SW480 (cell line): Measurements from ENCODE around the gene ATP5ME.
"Not testable (repeated sequence)": the region's sequence is repeated elsewhere in the genome, so short reads cannot be mapped to it uniquely, and the experiment has no call there.

Source experiments
- DNase-seq: peaks from one replicate; pipeline ENCODE4 v3.0.0-alpha.2; 2016; ENCODE audit warnings: low spot score

ATP5ME gene

DNA sequence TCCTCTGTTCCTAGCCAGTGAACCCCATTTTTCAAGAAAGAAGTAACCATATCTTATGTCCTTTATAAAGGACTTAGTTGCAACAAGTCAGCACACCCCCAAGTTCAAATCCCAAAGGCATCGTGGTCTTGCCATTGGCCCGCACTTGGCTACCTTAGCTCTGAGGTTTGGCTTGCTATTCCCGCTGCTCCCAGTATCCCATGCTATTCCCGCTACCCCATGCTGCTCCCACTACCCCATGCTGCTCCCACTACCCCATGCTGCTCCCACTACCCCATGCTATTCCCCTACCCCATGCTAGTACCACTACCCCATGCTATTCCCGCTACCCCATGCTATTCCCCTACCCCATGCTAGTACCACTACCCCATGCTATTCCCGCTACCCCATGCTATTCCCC lies 5.9 kb downstream of the ATP5ME start:
- DNase-seq = not testable (repeated sequence)

DNA sequence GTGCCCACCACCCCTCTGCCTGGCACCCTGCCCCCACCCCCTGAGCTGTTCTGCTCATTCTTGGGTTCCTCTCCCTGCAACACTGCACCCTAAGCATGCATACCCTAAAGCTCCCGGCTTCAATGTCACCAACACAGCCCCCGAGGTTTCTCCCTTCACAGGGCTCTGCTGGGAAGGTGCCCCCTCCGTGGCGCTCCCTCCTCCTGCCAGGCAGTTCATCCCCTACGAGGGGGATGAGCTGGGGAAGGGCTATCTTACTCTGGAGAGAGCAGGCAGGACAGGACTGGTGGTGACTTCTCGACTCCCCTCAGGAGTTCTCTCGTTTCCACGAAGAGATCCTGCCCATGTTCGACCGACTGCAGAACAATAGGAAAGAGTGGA lies 6.5 kb downstream of the ATP5ME start:
- no peak for DNase-seq

DNA sequence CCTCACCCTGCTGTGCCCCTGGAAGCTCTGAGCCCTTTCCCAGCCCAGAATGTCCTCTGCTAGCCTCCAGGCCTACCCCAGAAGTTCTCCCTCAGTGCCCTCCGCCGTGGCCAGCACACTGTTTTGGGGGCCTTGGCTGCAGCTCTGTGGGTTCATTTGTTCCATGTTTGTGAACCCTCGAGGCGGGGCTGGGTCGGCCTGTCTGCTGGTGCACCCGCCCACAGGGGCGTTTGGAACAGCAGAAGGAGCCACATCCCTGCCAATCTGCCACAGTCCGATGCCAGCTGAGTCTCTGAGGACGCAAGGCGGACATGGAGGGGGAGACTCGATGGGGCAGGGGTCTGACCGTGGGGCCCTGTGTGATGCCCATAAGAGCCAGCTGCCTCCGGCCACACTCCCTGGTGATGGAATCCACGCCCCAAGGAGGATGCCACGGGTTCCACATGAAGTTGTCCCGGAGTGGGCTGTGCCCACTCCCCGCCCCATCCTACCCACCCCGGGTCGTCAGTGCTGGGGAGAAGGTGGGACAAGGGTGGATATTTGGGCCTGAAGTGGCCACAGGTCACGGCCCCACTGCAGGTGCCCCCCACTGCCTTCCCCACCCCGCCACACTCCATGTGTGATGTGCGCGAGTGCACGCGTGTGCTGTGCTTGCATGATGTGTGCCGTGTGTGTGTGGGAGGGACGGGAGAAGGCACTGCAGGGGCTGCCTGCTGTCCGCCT lies 7.1 kb downstream of the ATP5ME start:
- DNase-seq = no peak

DNA sequence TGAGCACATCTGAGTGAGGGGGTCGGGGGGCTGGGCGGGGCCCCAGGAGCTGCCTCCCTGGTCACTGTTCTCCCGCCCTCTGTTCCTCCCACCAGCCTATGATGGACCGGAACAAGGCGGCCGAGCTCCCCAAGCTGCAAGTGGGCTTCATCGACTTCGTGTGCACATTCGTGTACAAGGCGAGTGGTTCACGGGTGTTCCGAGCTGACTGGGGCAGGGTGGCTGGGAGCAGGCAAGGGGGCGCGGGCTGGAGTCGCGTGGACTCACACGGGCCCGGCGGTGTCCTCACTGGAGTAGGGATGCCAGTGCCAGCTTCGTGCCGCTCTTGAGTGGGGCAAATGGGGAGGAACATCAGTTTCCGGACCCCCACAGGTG lies 7.7 kb downstream of the ATP5ME start:
- DNase-seq = no peak

DNA sequence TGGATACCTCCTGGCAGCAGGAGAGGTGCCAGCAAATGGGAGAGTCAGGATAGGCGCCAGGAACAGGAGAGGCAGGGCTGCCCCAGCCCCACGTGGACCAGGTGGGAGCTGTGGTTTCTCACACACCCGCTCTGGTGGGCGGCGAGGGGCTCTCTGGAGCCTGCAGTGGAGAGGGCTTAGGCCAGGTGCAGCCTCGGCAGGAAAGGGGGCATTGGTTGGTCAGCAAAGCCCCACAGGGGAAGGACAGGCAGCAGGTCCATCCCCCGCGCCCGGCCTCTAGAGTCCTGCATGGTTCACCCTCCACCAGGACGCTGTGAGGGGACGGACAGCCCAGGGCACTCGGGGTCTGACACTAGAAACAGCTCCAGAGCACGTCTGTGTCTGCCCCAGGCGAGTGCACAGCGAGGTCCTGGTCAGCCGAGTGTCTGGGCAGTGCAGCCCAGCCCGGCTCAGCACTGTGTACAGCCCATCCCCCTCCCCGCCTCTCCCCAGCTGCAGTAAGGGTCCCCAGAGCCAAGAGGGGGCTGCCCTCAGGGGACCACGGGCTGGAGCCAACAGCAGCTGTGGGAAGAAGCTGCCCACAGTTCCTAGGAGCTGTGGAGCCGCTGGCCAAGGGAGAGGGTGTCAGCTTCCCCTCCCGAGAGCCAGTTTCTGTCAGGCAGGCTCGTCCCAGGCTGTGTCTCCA lies 8.2 kb downstream of the ATP5ME start:
- no peak for DNase-seq

DNA sequence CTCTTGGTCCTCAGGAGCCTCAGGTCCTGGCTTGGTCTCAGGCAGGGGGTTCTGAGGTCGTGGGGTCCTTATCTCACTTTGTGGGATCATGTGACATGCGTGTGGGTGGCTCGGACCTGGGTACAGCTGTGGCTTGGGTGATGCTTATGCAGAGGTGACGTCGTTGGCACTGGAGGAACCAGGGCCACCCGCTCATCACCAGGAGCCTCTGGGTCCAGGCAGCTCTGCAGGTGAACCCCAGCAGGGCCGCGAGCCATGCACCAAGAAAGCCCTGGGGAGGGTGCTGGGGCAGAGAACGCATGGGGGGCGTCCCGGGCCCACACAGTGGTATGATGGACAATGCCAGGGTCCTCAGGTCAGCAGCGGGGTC lies 8.7 kb downstream of the ATP5ME start:
- no peak for DNase-seq

DNA sequence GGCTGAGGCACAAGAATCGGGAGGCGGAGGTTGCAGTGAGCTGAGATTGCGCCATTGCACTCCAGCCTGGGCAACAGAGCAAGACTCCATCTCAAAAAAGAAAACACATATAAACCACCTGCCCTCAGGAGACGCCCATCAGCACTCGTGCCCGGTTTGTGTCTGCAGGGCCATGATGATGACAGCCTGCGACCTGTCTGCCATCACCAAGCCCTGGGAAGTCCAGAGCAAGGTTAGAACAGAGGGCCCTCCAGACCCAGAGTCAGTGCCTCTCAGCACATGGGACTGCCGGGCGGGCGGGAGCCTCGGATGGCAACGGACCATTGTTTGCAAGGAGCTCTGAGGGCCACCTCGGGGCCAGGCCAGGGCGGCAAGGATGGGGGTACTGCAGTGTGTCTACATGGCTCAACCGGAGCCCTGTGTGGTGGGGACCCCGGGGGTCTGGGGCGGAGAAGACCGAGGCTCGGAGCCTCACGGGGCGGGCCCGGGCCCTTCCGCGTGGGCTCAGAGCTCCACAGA lies 9.3 kb downstream of the ATP5ME start:
- no peak for DNase-seq

DNA sequence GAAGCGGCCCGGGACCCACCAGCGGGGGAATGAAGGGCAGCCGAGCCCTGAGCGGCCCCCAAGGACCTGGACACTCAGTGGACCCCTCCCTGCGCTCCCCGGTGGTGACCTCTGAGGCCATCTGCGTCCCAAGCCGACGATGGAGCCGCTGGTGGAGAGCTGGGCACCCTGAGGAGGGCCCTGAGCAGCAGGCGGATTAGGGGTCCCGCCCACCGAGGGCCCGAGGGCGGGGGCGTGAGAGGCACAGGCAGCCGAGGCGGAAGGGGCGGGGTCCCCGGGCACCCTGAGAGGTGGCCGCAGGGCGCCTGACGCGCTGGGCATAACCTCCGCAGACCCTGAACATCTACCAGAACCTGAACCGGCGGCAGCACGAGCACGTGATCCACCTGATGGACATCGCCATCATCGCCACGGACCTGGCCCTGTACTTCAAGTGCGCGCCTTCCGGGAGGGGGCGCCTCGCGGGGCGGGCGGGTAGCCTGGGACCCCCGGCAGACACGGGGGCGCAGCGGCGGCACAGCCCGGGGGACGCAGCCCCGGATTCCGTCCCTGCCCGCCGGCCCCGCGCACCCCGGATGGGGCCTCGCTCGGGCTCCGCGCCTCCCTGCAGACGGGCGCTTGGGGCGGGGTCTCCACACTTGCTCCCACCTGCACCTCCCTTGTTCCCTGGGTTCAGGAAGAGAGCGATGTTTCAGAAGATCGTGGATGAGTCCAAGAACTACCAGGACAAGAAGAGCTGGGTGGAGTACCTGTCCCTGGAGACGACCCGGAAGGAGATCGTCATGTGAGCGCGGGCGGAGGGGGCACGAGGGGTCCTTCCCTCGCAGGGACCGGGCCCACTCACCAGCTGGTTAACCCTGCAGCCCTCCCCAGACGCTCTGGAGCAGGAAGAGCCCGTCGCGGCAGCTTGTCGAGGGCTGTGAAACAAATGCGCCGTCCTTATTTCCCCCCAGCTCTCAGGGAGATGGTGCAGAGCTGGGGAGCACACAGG lies 10.3 kb downstream of the ATP5ME start:
- DNase-seq = no peak

DNA sequence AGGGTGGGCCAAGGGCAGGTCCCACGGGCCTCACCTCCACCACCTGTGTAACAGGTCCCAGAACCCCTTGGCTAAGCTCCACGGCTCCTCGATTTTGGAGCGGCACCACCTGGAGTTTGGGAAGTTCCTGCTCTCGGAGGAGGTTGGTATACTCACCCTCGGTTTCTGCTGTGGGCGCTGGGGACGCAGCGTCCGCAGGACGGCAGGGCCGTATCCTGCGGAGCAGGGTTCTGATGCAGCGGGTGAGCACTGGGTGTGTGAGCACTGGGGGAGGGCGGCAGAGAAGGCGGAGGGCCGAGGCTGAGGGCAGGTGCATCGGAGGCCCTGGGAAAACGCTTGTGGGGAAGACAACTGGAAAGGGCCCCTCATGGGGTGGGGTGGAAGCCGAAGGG lies 11.0 kb downstream of the ATP5ME start:
- DNase-seq = no peak

DNA sequence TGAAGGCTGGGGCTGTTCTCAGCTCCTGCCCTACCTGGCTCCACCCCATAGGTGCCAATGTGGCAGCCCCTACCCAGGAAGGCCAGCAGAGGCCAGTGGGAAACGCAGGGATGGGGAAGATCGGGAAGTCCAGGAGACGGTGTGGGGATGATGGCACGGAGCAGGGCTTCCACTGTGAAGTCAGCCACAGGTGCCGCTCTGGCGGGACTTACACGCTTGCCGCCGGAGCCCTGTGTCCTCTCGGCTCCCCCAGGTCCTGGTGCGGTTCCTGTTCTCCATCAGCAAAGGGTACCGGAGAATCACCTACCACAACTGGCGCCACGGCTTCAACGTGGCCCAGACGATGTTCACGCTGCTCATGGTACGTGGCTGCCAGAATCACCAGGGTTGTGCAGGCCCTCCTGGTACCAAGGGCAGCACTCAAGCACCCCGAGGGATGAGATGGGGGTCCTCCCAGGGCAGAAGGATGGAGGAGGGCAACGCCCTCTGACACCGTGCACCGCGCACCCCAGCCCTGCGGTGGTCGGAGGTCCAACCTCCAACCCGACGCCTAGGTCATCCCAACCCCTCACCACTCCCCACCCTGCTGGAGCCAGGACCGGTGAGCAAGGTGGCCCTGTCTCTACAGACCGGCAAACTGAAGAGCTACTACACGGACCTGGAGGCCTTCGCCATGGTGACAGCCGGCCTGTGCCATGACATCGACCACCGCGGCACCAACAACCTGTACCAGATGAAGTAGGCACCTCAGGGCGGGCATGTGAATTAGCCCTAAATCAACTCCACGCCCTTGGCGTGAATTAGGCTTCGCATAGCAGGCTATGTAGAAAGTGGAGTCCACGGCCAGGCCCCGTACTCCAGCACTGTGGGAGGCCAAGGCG lies 12.0 kb downstream of the ATP5ME start:
- DNase-seq = no peak

DNA sequence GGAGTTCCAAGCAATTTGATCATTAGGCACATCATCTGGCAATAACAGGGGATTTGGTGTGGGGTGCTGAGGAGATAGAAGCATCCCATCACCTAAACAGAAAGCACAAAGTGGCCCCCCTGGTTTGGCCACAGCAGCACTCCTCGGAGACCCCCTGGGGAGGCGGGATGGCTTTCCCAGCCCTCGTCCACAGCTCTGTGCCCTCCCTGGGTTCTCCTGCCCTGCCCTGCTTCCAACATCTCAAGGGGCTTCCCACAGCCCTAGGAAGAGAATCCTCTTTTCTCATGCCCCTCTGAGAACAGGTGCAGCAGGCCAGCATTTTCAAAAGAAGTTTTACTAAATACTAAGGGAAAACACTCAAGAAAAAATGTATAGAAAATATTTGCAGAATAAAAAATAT lies 12.8 kb downstream of the ATP5ME start:
- no peak for DNase-seq

DNA sequence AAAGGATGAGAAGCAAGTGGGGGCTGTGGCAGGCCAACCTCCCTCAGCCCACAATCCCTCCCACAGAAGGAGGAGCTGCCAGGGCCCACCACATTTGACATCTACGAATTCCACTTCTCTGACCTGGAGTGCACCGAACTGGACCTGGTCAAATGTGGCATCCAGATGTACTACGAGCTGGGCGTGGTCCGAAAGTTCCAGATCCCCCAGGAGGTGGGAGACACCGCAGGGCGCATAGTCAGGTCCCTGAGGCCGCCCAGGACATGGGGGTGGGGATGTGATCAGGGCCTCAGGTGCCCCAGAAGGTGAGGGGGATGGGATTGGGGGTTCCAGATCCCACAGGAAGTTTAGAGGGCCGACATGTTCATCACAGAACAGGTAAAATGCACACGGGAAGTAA lies 13.7 kb downstream of the ATP5ME start:
- DNase-seq = no peak

DNA sequence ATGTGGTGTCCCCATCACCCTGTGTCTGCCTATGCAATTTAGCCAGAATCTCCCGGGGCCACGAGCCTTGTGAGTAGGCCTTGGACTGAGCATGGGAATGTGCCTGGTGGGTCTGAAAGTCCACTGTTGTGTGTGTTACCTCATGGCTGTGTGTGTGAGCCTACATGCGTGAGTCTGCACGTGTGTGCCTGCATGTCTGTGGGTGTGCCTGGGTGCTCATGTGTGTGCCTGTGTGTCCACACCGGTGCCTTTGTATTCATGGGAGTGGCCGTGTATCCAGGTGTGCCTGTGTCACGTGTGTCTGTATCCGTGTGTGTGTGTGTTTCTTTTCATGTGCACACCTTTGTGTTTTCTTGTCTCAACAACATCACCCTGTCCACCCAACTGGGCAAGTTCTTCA lies 14.2 kb downstream of the ATP5ME start:
- no peak for DNase-seq

DNA sequence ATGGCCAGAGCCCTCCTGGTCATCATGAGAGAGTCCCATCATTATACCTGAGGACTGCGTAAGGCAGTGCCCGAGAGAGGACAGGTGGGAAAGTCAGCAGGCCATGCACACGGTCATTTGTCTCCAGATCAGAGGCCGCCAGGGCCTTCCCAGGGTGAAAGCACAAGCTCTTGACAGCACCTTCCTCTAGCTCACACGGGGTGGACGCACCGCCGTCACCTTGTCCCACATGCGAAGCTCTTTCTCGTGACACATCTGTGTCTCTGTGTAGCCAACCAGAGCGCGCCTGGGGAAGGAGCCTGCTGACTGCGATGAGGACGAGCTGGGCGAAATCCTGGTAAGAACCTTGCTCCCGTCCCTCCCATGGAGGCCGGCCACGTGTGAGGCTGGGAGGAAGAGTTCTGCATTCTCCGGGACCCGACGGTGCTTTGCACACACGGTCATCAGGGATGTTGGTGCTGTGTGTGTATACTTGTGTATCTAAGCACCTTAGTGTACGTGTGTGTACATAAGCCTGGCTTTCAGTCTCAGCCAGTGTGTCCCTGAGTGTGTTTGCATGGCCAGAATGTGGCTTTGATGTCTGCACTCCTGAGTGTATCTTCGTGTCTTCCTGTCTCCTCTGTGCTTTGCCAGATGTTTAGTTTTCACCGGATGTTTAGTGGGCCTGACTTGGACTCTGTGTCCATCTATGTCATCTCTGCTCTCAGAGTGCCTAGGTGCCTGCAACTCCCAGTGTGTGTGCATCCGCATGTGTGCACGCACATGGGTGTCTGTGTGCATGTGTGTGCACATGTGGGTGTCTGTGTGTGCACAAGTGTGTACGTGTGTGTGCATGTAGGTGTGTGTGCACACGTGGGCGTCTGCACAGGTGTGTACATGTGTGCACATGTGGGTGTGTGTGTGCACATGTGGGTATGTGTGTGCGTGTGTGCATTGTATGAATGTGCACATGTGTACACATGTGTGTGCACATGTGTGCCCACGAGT lies 15.1 kb downstream of the ATP5ME start:
- no peak for DNase-seq

DNA sequence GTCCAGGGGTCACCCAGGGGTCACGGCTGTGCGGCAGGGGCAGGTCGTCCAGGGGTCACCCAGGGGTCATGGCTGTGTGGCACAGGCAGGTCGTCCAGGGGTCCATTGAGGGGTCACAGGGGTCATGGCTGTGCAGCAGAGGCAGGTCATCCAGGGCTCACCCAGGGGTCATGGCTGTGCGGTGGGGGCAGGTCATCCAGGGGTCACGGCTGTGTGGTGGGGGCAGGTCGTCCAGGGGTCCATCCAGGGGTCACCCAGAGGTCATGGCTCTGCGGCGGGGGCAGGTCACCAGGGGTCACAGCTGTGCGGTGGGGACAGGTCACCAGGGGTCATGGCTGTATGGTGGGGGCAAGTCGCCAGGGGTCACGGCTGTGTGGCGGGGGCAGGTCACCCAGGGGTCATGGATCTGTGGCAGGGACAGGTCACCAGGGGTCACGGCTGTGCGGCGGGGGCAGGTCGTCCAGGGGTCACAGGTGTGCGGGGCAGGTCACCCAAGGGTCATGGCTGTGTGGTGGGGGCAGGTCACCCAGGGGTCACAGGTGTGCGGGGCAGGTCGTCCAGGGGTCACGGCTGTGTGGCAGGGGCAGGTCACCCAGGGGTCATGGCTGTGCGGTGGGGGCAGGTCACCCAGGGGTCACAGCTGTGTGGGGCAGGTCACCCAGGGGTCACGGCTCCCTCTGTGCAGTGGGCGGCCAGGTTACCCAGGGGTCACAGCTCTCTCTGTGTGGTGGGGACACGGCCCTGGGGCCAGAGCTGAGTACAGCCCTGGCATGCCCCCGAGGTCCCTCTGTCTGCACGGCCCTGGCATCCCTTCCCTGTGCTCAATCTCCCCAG lies 16.0 kb downstream of the ATP5ME start:
- DNase-seq = no peak

DNA sequence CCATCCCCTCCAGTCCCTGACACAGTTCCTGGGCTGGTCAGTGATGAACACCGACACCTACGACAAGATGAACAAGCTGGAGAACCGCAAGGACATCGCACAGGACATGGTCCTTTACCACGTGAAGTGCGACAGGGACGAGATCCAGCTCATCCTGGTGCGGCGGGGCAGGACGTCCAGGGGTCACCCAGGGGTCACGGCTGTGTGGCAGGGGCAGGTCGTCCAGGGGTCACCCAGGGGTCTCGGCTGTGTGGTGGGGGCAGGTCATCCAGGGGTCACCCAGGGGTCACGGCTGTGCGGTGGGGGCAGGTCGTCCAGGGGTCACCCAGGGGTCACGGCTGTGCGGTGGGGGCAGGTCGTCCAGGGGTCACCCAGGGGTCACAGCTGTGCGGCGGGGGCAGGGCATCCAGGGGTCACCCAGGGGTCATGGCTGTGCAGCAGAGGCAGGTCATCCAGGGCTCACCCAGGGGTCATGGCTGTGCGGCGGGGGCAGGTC lies 16.7 kb downstream of the ATP5ME start:
- no peak for DNase-seq

DNA sequence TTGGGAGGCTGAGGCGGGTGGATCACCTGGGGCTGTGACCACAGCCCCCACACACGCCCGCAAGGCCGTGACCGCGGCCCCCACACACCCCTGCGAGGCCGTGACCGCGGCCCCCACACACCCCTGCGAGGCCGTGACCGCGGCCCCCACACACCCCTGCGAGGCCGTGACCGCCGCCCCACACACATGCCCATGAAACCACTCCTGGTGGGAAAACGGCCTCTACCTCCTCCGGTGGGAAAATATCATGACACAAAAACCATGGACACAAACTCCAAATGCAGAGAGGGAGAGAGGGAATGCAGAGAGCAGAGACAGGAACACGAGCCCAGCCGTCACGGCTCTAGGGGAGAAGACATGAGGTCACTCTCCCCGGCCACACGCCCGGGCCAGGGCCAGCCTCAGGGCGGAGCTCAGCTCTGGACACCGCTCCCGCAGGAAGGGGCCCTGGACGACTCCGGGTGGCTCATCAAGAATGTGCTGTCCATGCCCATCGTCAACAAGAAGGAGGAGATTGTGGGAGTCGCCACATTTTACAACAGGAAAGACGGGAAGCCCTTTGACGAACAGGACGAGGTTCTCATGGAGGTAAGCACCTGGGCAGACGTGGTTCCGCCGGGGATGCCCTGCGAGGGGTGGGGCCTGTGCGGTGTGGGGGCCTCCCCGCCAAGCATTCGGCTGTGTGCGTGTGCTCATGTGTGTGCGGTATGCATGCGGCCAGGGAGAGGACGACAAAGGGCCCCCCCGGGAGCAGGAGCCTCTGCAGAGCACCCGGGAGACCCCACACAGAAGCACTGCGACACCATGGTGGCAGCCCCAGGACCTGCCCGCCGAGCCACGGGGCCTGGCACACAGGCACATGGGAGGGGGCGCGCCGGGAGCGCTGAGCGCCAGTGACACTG lies 17.4 kb downstream of the ATP5ME start:
- DNase-seq = no peak

DNA sequence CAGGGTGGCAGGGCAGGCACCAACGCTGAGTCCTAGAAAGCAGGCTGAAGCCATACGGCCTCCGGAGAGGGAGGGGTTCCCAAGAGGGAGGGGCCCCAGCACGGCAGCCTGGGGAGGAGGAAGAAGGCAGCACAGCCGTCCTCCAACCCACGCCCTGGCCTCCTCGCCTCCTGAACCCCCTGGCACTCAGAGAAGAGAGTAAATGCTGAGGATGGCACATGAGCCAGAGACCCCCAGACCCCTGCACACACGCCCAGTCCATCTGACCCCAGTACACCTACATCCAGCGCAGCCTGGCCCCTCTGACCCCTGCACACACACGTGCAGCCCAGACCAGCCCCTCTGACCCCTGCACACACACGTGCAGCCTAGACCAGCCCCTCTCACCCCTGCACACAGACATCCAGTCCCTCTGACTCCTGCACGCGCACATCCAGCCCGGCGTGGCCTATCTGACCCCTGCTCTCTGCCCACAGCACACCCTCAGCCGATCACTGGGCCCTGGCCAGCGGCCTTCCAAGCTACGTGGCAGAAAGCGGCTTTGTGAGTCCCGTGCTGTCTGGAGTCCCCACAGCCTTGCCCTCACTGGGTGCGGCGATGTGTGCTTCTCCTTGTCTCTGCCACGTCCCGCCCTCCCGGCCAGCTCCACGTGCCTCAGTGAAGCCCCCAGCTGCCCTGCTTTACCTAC lies 18.5 kb downstream of the ATP5ME start:
- no peak for DNase-seq
